Fibroblast of peridontal ligament (primary cell): ENCODE data around the gene FAM135A.
"Not testable (repeated sequence)": the region's sequence is repeated elsewhere in the genome, so short reads cannot be mapped to it uniquely, and the experiment has no call there.

Source experiments
- DNase-seq: peaks from one replicate; pipeline ENCODE4 v3.0.0-alpha.2; 2010; ENCODE audit errors: extremely low read depth

FAM135A gene

GRCh38 chr6:70459699-70460098, 46.4 kb downstream of the FAM135A start:
- not testable (repeated sequence) for DNase-seq

GRCh38 chr6:70470016-70470415, 56.7 kb downstream of the FAM135A start:
- DNase-seq = no peak

- not testable (repeated sequence) for DNase-seq
Measured at GRCh38 chr6:70470510-70470909, 57.2 kb downstream of the FAM135A start.

- peak; percentile 59 for DNase-seq
Measured at GRCh38 chr6:70474751-70475150, 61.4 kb downstream of the FAM135A start.

- peak; percentile 21 for DNase-seq
Measured at GRCh38 chr6:70479236-70479635, 65.9 kb downstream of the FAM135A start.

GRCh38 chr6:70486638-70487037, 73.3 kb downstream of the FAM135A start:
- not testable (repeated sequence) for DNase-seq

GRCh38 chr6:70489364-70489763, 76.1 kb downstream of the FAM135A start:
- DNase-seq = no peak

GRCh38 chr6:70494833-70495232, 81.5 kb downstream of the FAM135A start:
- no peak for DNase-seq

- not testable (repeated sequence) for DNase-seq
Measured at GRCh38 chr6:70495790-70496189, 82.5 kb downstream of the FAM135A start.

- DNase-seq = no peak
Measured at GRCh38 chr6:70502484-70502883, 89.2 kb downstream of the FAM135A start.

- no peak for DNase-seq
Measured at GRCh38 chr6:70503813-70504465, 90.6 kb downstream of the FAM135A start.

GRCh38 chr6:70506321-70506720, 93.0 kb downstream of the FAM135A start:
- no peak for DNase-seq

- DNase-seq = no peak
Measured at GRCh38 chr6:70507161-70507560, 93.9 kb downstream of the FAM135A start.

- DNase-seq = no peak
Measured at GRCh38 chr6:70508953-70509352, 95.6 kb downstream of the FAM135A start.

- no peak for DNase-seq
Measured at GRCh38 chr6:70510600-70510999, 97.3 kb downstream of the FAM135A start.

- DNase-seq = no peak
Measured at GRCh38 chr6:70518723-70519122, 105.4 kb downstream of the FAM135A start.

- peak; percentile 25 for DNase-seq
Measured at GRCh38 chr6:70520575-70520974, 107.3 kb downstream of the FAM135A start.

GRCh38 chr6:70524721-70525286, 111.5 kb downstream of the FAM135A start:
- peak; percentile 5 for DNase-seq

- peak; percentile 73 for DNase-seq
Measured at GRCh38 chr6:70527071-70527737, 113.9 kb downstream of the FAM135A start.

- no peak for DNase-seq
Measured at GRCh38 chr6:70530023-70530422, 116.7 kb downstream of the FAM135A start.

- DNase-seq = no peak
Measured at GRCh38 chr6:70531133-70531532, 117.8 kb downstream of the FAM135A start.

GRCh38 chr6:70537266-70537665, 124.0 kb downstream of the FAM135A start:
- DNase-seq = no peak

GRCh38 chr6:70538376-70538775, 125.1 kb downstream of the FAM135A start:
- no peak for DNase-seq
